KMS-11 (cell line): ENCODE measurements around the gene ABO.

ENCODE experiments used
- H2AFZ ChIP-seq: fragments of 200-600 bp; sonication (generic); 2 replicates; pipeline ENCODE4 v1.6.1; 2016; ENCODE audit warnings: antibody characterized with exemption, mixed run types, low read depth
- H3K27ac ChIP-seq: fragments of 200-600 bp; sonication (generic); 2 replicates; pipeline ENCODE4 v1.6.1; 2016; ENCODE audit warnings: mild to moderate bottlenecking, mixed run types
- H3K27me3 ChIP-seq: fragments of 200-600 bp; sonication (generic); 2 replicates; pipeline ENCODE4 v1.6.1; 2017; ENCODE audit warnings: mild to moderate bottlenecking, low read depth, mixed run types, moderate library complexity; ENCODE audit not compliant: insufficient read depth
- H3K36me3 ChIP-seq: fragments of 200-600 bp; sonication (generic); 2 replicates; pipeline ENCODE4 v1.6.1; 2017; ENCODE audit warnings: mild to moderate bottlenecking, mixed run types; ENCODE audit not compliant: insufficient read depth
- H3K4me1 ChIP-seq: fragments of 200-600 bp; sonication (generic); 2 replicates; pipeline ENCODE4 v1.6.1; 2016; ENCODE audit warnings: mild to moderate bottlenecking, low read depth, mixed run types; ENCODE audit not compliant: poor library complexity, severe bottlenecking
- H3K4me2 ChIP-seq: fragments of 200-600 bp; sonication (generic); 2 replicates; pipeline ENCODE4 v1.7.0; 2016; ENCODE audit warnings: mild to moderate bottlenecking, mixed run types
- H3K4me3 ChIP-seq: fragments of 200-600 bp; sonication (generic); IDR thresholded peaks from 2 replicates; pipeline ENCODE4 v1.6.1; 2017; ENCODE audit warnings: low read depth, low read length, mixed read lengths; ENCODE audit not compliant: insufficient read depth
- H3K79me2 ChIP-seq: fragments of 200-600 bp; sonication (generic); 2 replicates; pipeline ENCODE4 v1.6.1; 2016; ENCODE audit warnings: low read depth, mixed run types; ENCODE audit not compliant: insufficient read depth
- H3K9ac ChIP-seq: fragments of 200-600 bp; sonication (generic); 2 replicates; pipeline ENCODE4 v1.6.1; 2016; ENCODE audit warnings: mild to moderate bottlenecking, mixed run types
- H4K20me1 ChIP-seq: fragments of 200-600 bp; sonication (generic); 2 replicates; pipeline ENCODE4 v1.6.1; 2016; ENCODE audit warnings: mild to moderate bottlenecking, mixed run types; ENCODE audit not compliant: insufficient read depth
- CTCF ChIP-seq: fragments of 200-600 bp; sonication (generic); conservative IDR thresholded peaks from 2 replicates; pipeline ENCODE4 v1.6.1; 2017; ENCODE audit warnings: low read depth, mild to moderate bottlenecking, antibody characterized with exemption, low read length, moderate library complexity, mixed read lengths

ABO gene

DNA sequence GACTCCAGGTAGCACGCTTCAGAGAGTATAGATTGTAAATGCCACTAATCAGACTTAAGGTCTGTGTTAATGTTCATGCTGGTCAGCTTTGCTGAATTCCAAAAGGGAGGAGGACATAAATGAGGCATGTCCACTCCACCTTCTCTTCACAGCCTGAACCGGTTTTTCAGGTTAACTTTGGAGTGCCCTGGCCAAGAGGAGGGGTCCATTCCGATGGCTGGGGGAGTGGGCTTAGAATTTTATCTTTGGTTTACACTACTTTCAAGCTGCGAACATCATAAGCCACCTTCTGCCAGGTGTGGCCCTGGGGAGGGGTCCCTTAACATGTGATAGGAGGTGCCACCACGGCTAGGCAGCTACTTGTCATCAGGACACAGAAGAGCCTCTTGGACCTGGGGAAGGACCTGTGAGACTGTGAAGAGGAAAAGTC, 24.2 kb downstream of the ABO start:
- Histone ChIP-seq H3K27me3 (peaks cover 75% of the 10 kb centered on the region; the same call in 1 of the 2 replicates), H3K4me2 (no peak overlapping the region), H2AFZ (no peak overlapping the region)

GRCh38 chr9:133249337-133249736, 25.7 kb downstream of the ABO start:
- Histone ChIP-seq H3K79me2 (no peaks in the 10 kb centered on the region), H3K27ac (no peak overlapping the region), H3K4me2 (no peak overlapping the region), H3K4me1 (no peaks in the 10 kb centered on the region), H3K4me3 (no peak overlapping the region), H4K20me1 (no peaks in the 10 kb centered on the region), H2AFZ (no peak overlapping the region), H3K27me3 (peaks cover 89% of the 10 kb centered on the region; the same call in 1 of the 2 replicates), H3K9ac (no peak overlapping the region), H3K36me3 (no peaks in the 10 kb centered on the region)
- no peak for TF ChIP-seq CTCF

More for the DNA sequence above, 24.2 kb downstream of the ABO start:
- Histone ChIP-seq H3K27ac (no peak overlapping the region), H3K79me2 (no peaks in the 10 kb centered on the region), H3K9ac (no peak overlapping the region), H3K4me1 (no peaks in the 10 kb centered on the region), H3K4me3 (no peak overlapping the region), H4K20me1 (no peaks in the 10 kb centered on the region), H3K36me3 (no peaks in the 10 kb centered on the region)
- TF ChIP-seq CTCF, result no peak

GRCh38 chr9:133248726-133249295, 26.2 kb downstream of the ABO start:
- Histone ChIP-seq H3K9ac (no peak overlapping the region), H3K4me3 (no peak overlapping the region), H3K79me2 (no peaks in the 10 kb centered on the region), H4K20me1 (no peaks in the 10 kb centered on the region), H3K27me3 (peaks cover 93% of the 10 kb centered on the region; the same call in 1 of the 2 replicates), H3K4me2 (no peak overlapping the region), H3K36me3 (no peaks in the 10 kb centered on the region), H3K4me1 (no peaks in the 10 kb centered on the region), H3K27ac (no peak overlapping the region), H2AFZ (no peak overlapping the region)
- TF ChIP-seq CTCF, result no peak

DNA sequence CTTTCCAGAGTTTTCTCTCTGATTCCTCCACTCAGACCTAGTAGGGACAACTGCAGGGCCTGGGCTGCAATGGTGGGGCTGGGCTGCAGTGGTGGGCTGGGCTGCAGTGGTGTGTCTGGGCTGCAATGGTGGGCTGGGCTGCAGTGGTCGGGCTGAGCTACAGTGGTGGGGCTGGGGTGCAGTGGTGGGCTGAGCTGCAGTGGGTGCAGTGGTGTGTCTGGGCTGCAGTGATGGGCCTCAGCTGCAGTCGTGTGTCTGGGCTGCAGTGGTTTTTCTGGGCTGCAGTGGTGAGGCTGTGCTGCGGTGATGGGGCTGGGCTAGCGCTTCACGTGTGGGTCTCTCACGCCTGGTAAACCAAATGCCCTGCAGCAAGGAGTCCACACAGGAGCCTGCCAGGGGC, 27.4 kb downstream of the ABO start:
- Histone ChIP-seq H3K4me1 (no peaks in the 10 kb centered on the region), H3K27ac (no peak overlapping the region), H3K4me3 (no peak overlapping the region), H4K20me1 (no peaks in the 10 kb centered on the region), H3K4me2 (no peak overlapping the region), H3K27me3 (peaks cover 96% of the 10 kb centered on the region; the same call in 1 of the 2 replicates), H3K9ac (no peak overlapping the region), H3K36me3 (no peaks in the 10 kb centered on the region), H3K79me2 (no peaks in the 10 kb centered on the region), H2AFZ (no peak overlapping the region)
- no peak for TF ChIP-seq CTCF
